Astrocyte of the spinal cord (primary cell): ENCODE data around the gene TMEM272.
"Not testable (repeated sequence)": the region's sequence is repeated elsewhere in the genome, so short reads cannot be mapped to it uniquely, and the experiment has no call there.

Experiments used
- DNase-seq: peaks from one replicate; pipeline ENCODE4 v3.0.0; 2011; ENCODE audit warnings: low read depth, low spot score
- H3K4me3 ChIP-seq: 2 replicates; pipeline ENCODE4 v1.5.1; 2011; ENCODE audit warnings: low read depth, mild to moderate bottlenecking, low read length, moderate library complexity
- CTCF ChIP-seq: IDR thresholded peaks from 2 replicates; pipeline ENCODE4 v1.5.1; 2012; ENCODE audit warnings: low read depth, mild to moderate bottlenecking, low read length, inconsistent platforms
- in situ Hi-C: cut with HindIII; loops from 2 replicates; pipeline ENCODE4 v1.10.0; 2017; ENCODE audit warnings: low sequenced_read_pairs

Gene TMEM272

GRCh38 chr13:51828730-51829567 lies 16.0 kb downstream of the TMEM272 start:
- H3K4me3 ChIP-seq, result no peak overlapping the region
- no peak for TF ChIP-seq CTCF
- DNase-seq, result no peak
- in situ Hi-C loops, result no loop called here

DNA sequence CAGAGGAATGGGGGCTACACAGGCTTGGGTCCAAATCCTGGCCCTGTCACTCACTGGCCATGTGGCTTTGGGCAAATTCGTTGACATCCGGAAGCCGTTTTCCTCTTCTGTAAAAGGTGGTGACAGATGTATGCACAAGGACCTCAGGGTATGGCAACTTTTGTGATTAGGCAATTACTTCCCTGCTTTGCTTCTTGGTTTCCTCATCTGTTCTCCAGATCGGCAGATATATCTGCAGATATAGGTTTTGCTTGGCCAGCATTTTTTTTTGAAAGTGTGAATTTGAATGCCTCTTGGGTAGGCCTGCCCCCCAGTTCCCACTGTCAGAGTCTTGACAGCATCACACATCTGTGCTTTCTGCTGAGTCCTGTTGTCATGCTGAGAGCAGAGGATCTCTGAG lies 17.7 kb downstream of the TMEM272 start:
- no peak for TF ChIP-seq CTCF
- in situ Hi-C loops, result no loop called here
- DNase-seq, result no peak
- no peak overlapping the region for H3K4me3 ChIP-seq

GRCh38 chr13:51826606-51827005 lies 18.4 kb downstream of the TMEM272 start:
- TF ChIP-seq CTCF, result no peak
- H3K4me3 ChIP-seq, result no peak overlapping the region
- no peak for DNase-seq
- in situ Hi-C loops, result no loop called here

GRCh38 chr13:51825681-51826254 lies 19.2 kb downstream of the TMEM272 start:
- TF ChIP-seq CTCF, result no peak
- H3K4me3 ChIP-seq, result no peak overlapping the region
- in situ Hi-C loops, result no loop called here
- DNase-seq, result no peak

DNA sequence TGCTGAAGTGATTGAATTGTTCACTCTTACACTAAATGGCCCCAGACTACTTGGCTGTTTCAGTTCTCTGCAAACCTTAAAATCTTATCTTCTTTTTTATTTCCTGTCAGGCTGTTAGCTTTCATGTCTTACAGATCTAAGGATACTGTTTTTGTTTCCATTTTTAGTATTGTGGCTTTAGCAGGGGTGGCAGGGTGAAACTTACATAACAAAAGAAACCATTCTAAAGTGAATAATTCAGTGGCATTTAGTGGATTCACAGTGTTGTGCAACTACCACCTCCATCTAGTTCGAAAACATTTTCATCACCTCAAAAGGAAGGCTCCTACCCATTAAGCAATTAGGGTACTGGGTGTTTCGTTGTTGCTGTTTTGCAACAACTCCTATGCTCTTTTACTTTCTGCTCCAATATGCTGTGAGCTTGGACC lies 19.8 kb downstream of the TMEM272 start:
- H3K4me3 ChIP-seq, result no peak overlapping the region
- in situ Hi-C loops, result no loop called here
- no peak for TF ChIP-seq CTCF
- no peak for DNase-seq

DNA sequence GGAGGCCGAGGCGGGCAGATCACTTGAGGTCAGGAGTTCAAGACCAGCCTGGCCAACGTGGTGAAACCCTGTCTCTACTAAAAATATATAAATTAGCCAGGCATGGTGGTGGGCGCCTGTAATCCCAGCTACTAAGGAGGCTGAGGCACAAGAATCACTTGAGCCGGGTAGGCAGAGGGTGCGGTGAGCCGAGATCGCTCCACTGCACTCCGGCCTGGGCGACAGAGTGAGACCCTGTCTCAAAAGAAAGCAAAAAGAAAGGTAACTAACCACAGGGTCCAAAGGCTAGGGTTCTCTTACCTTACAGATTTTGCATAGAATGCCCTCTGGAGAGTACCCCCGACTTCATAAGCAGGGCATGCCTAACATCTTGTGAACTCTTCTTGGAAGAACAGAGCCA lies 20.3 kb downstream of the TMEM272 start:
- H3K4me3 ChIP-seq, DNase-seq, in situ Hi-C loops: not testable (repeated sequence)

DNA sequence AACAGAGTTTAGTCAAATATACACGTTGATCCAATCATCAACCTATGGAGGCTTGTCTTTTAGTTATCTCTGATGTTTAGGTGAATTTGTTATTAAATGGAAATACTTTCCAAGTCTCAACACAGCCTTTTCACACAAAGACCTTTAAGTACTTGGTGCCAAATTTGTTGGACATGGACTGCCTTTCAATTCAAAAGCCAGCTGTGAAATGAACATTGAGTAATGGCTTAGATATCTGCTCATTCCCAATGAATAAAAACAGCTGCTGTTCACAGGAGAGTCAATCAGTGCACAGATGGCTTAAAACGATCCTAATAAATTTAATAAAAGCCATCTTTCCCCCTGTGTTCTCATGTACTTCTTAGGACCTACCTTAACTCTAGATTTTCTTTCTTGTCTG lies 21.1 kb downstream of the TMEM272 start:
- no peak for TF ChIP-seq CTCF
- DNase-seq, result no peak
- in situ Hi-C loops, result no loop called here
- H3K4me3 ChIP-seq, result no peak overlapping the region
